Measurements from ENCODE around the gene TAGAP.

GRCh38 chr6:159014406-159014805 lies 30.4 kb downstream of the TAGAP start:
- TF ChIP-seq CTCF (IDR thresholded peaks at IDR 0.05) (no peak), POLR2AphosphoS5 (IDR thresholded peaks at IDR 0.05) (no peak)

Measured in stomach (tissue), 4 donors.